H9 (cell line): ENCODE results near the gene FOXP4. TPM values are rescaled to one million over a fixed set of nuclear protein-coding genes. Genes with fewer than 3 reads are reported as not detected.

Experiments used
- DNase-seq: peaks from one replicate; pipeline ENCODE4 v3.0.0-alpha.2; 2017
- H2AFZ ChIP-seq: one replicate; pipeline ENCODE4 v1.6.1; 2013; ENCODE audit warnings: mild to moderate bottlenecking, low read length, control low read depth, moderate library complexity
- H2AK5ac ChIP-seq: 2 replicates; pipeline ENCODE4 v1.6.1; 2013; ENCODE audit warnings: low read length, control low read depth, mixed read lengths; ENCODE audit not compliant: insufficient read length
- H2BK120ac ChIP-seq: one replicate; pipeline ENCODE4 v1.6.1; 2013; ENCODE audit warnings: low read depth, mild to moderate bottlenecking, low read length, control low read depth, inconsistent platforms; ENCODE audit not compliant: poor library complexity, severe bottlenecking
- H2BK12ac ChIP-seq: 2 replicates; pipeline ENCODE4 v1.6.1; 2013; ENCODE audit warnings: low read length, control low read depth, mixed read lengths, low read depth; ENCODE audit not compliant: insufficient read length
- H2BK15ac ChIP-seq: 2 replicates; pipeline ENCODE4 v1.6.1; 2013; ENCODE audit warnings: low read depth, low read length, control low read depth
- H2BK20ac ChIP-seq: one replicate; pipeline ENCODE4 v1.6.1; 2013; ENCODE audit warnings: low read depth, mild to moderate bottlenecking, low read length, control low read depth, inconsistent platforms; ENCODE audit not compliant: poor library complexity, severe bottlenecking
- H2BK5ac ChIP-seq: 2 replicates; pipeline ENCODE4 v1.6.1; 2013; ENCODE audit warnings: low read length, control low read depth, mixed read lengths; ENCODE audit not compliant: insufficient read length
- H3K14ac ChIP-seq: 2 replicates; pipeline ENCODE4 v1.6.1; 2013; ENCODE audit warnings: low read length, control low read depth; ENCODE audit not compliant: insufficient read depth
- H3K18ac ChIP-seq: 2 replicates; pipeline ENCODE4 v1.6.1; 2013; ENCODE audit warnings: low read depth, mild to moderate bottlenecking, mixed read lengths, low read length, control low read depth; ENCODE audit not compliant: insufficient read length
- H3K23ac ChIP-seq: 2 replicates; pipeline ENCODE4 v1.6.1; 2013; ENCODE audit warnings: low read length, control low read depth, mixed read lengths, low read depth; ENCODE audit not compliant: insufficient read length
- H3K23me2 ChIP-seq: 2 replicates; pipeline ENCODE4 v1.6.1; 2013; ENCODE audit warnings: low read depth, mild to moderate bottlenecking, mixed read lengths, low read length, control low read depth; ENCODE audit not compliant: insufficient read length, poor library complexity, severe bottlenecking
- H3K27ac ChIP-seq: 2 replicates; pipeline ENCODE4 v1.5.1; 2013; ENCODE audit warnings: low read length, control low read depth, mixed read lengths, low read depth; ENCODE audit not compliant: insufficient read length
- H3K27me3 ChIP-seq: 2 replicates; pipeline ENCODE4 v1.6.1; 2013; ENCODE audit warnings: low read length, control low read depth, inconsistent platforms; ENCODE audit not compliant: insufficient read depth
- H3K4ac ChIP-seq: 2 replicates; pipeline ENCODE4 v1.6.1; 2013; ENCODE audit warnings: low read depth, mild to moderate bottlenecking, control low read depth, inconsistent platforms, low read length, moderate library complexity
- H3K4me1 ChIP-seq: 2 replicates; pipeline ENCODE4 v1.6.1; 2013; ENCODE audit warnings: low read length, control low read depth, inconsistent platforms; ENCODE audit not compliant: insufficient read depth
- H3K4me2 ChIP-seq: 2 replicates; pipeline ENCODE4 v1.6.1; 2013; ENCODE audit warnings: low read length, control low read depth, mixed read lengths; ENCODE audit not compliant: insufficient read length, insufficient read depth
- H3K56ac ChIP-seq: 2 replicates; pipeline ENCODE4 v1.6.1; 2013; ENCODE audit warnings: low read depth, mild to moderate bottlenecking, mixed read lengths, low read length, control low read depth; ENCODE audit not compliant: insufficient read length
- H3K79me1 ChIP-seq: 2 replicates; pipeline ENCODE4 v1.6.1; 2013; ENCODE audit warnings: low read depth, mild to moderate bottlenecking, moderate library complexity, low read length, control low read depth, inconsistent platforms; ENCODE audit not compliant: insufficient read depth, poor library complexity, severe bottlenecking
- H3K79me2 ChIP-seq: 2 replicates; pipeline ENCODE4 v1.6.1; 2013; ENCODE audit warnings: low read length, control low read depth, inconsistent platforms; ENCODE audit not compliant: insufficient read depth
- H3K9ac ChIP-seq: 2 replicates; pipeline ENCODE4 v1.6.1; 2013; ENCODE audit warnings: low read length, control low read depth, mixed read lengths; ENCODE audit not compliant: insufficient read length; ENCODE audit errors: extremely low read depth
- H3K9me3 ChIP-seq: one replicate; pipeline ENCODE4 v1.6.1; 2013; ENCODE audit warnings: low read depth, low read length, inconsistent platforms; ENCODE audit not compliant: control insufficient read depth
- H3T11ph ChIP-seq: one replicate; pipeline ENCODE4 v1.6.1; 2013; ENCODE audit warnings: mild to moderate bottlenecking, low read length, control low read depth, inconsistent platforms
- H4K20me1 ChIP-seq: one replicate; pipeline ENCODE4 v1.6.1; 2013; ENCODE audit not compliant: control insufficient read depth, insufficient read length, insufficient read depth
- H4K5ac ChIP-seq: 2 replicates; pipeline ENCODE4 v1.6.1; 2013; ENCODE audit warnings: low read depth, mild to moderate bottlenecking, mixed read lengths, low read length, control low read depth; ENCODE audit not compliant: insufficient read length
- H4K8ac ChIP-seq: replicated peaks from 2 replicates; pipeline ENCODE4 v1.6.1; 2013; ENCODE audit warnings: low read length, control low read depth, mixed read lengths, low read depth; ENCODE audit not compliant: insufficient read length
- H4K91ac ChIP-seq: 2 replicates; pipeline ENCODE4 v1.6.1; 2013; ENCODE audit warnings: low read depth, mild to moderate bottlenecking, moderate library complexity, mixed read lengths, low read length, control low read depth; ENCODE audit not compliant: insufficient read length
- H3K27ac Mint-ChIP-seq, 3 experiments: 2 replicates in 2 of 3; 3 replicates in 1 of 3; pipeline ENCODE4 v1.8.0; 2020 to 2021; ENCODE audit warnings: mixed read lengths in 3 of 3, mild to moderate bottlenecking in 1 of 3, moderate library complexity in 1 of 3
- H3K27me3 Mint-ChIP-seq: 2 replicates; pipeline ENCODE4 v1.8.0; 2021; ENCODE audit warnings: low read depth, mild to moderate bottlenecking, moderate library complexity, mixed read lengths
- H3K36me3 Mint-ChIP-seq, 3 experiments: 2 replicates in 2 of 3; 3 replicates in 1 of 3; pipeline ENCODE4 v1.8.0; 2020 to 2021; ENCODE audit warnings: low read depth in 3 of 3, mixed read lengths in 3 of 3; ENCODE audit not compliant: insufficient read depth in 1 of 3
- H3K4me1 Mint-ChIP-seq, 2 experiments: 2 replicates each; pipeline ENCODE4 v1.8.0; 2020; ENCODE audit warnings: mixed read lengths in 2 of 2
- H3K4me3 Mint-ChIP-seq, 2 experiments: 2 replicates in 1 of 2; 3 replicates in 1 of 2; pipeline ENCODE4 v1.8.0; 2020 to 2021; ENCODE audit warnings: mild to moderate bottlenecking in 2 of 2, mixed read lengths in 2 of 2, moderate library complexity in 1 of 2
- H3K9me3 Mint-ChIP-seq, 2 experiments: 2 replicates in 1 of 2; 3 replicates in 1 of 2; pipeline ENCODE4 v1.8.0; 2020; ENCODE audit warnings: mild to moderate bottlenecking in 2 of 2, mixed read lengths in 2 of 2, moderate library complexity in 1 of 2
- WGBS: extraction: QIAGEN DNeasy Blood & Tissue Kit; methylation state at CpG from one replicate; pipeline ENCODE4 v1.1.7; 2013; ENCODE audit warnings: missing lambda C conversion rate, low lambda C conversion rate, mixed read lengths; ENCODE audit not compliant: insufficient read length; ENCODE audit errors: extremely low coverage; 5-methylcytosine and 5-hydroxymethylcytosine counted together
- total RNA-seq: library from RNA; stranded (reverse); gene quantifications from 2 replicates; pipeline ENCODE4 v1.2.1, GENCODE V29; 2021
- TF ChIP-seq, protein P1 (sequence below): fragments of 200-600 bp; sonication (generic); conservative IDR thresholded peaks from 3 replicates; pipeline ENCODE4 v1.8.0; 2021; ENCODE audit warnings: antibody characterized with exemption, mild to moderate bottlenecking

The FOXP4 gene
- total RNA-seq, 1 experiment from 2014 or later: 18.2 TPM

DNA sequence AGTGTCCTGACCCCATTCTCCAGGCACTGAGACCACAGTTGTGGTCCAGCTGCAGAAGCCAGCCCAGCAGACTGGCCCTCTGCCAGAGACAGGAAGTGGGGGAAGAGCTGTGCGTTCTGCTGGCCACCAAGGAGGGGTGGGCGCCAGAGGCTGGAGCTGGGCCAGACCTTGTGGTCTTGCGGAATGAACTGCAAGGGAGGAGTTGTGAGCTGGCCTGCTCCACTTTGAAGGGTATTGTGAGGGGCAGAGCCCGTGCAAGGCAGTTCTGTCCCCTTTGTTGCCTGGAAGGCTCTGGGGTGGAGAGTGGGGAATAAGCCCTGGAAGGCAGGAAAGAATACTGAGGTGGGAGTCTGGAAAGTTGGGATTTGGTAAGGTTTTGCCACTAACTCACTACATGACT lies 88.5 kb downstream of the FOXP4 start:
- DNase-seq: peak; percentile 57
- H4K20me1 ChIP-seq: no peaks in the 10 kb centered on the region
- no peak overlapping the region; a peak in 1 of 7 replicates for H3K27ac Mint-ChIP-seq

More for the DNA sequence above, 88.5 kb downstream of the FOXP4 start:
- no peak overlapping the region for H3K14ac ChIP-seq
- no peak overlapping the region for H2BK120ac ChIP-seq
- Mint-ChIP-seq H3K4me3 (no peak overlapping the region), H3K27me3 (peaks cover 60% of the 10 kb centered on the region), H3K9me3 (no peaks in the 10 kb centered on the region; a peak in 1 of 5 replicates), H3K4me1 (peaks cover 24 to 25% of the 10 kb centered on the region in 2 experiments), H3K36me3 (no peaks in the 10 kb centered on the region; a peak in 2 of 7 replicates)
- H2BK20ac ChIP-seq: no peak overlapping the region
- no peak overlapping the region for H2BK12ac ChIP-seq
- no peak overlapping the region for H3K9ac ChIP-seq
- H3K18ac ChIP-seq: no peak overlapping the region
- no peak overlapping the region for H3K4me2 ChIP-seq
- peaks cover 2% of the 10 kb centered on the region; the same call in 1 of the 2 replicates for H3K4me1 ChIP-seq
- H2AFZ ChIP-seq: no peak overlapping the region
- TF ChIP-seq, protein P1, sequence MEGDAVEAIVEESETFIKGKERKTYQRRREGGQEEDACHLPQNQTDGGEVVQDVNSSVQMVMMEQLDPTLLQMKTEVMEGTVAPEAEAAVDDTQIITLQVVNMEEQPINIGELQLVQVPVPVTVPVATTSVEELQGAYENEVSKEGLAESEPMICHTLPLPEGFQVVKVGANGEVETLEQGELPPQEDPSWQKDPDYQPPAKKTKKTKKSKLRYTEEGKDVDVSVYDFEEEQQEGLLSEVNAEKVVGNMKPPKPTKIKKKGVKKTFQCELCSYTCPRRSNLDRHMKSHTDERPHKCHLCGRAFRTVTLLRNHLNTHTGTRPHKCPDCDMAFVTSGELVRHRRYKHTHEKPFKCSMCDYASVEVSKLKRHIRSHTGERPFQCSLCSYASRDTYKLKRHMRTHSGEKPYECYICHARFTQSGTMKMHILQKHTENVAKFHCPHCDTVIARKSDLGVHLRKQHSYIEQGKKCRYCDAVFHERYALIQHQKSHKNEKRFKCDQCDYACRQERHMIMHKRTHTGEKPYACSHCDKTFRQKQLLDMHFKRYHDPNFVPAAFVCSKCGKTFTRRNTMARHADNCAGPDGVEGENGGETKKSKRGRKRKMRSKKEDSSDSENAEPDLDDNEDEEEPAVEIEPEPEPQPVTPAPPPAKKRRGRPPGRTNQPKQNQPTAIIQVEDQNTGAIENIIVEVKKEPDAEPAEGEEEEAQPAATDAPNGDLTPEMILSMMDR: no peak
- H3K23me2 ChIP-seq: peaks cover 18% of the 10 kb centered on the region
- no peak overlapping the region for H2BK5ac ChIP-seq
- H3K4ac ChIP-seq: no peak overlapping the region
- H4K5ac ChIP-seq: no peak overlapping the region
- no peaks in the 10 kb centered on the region for H3K9me3 ChIP-seq
- no peak overlapping the region for H4K8ac ChIP-seq
- H3K27me3 ChIP-seq: peaks cover 3% of the 10 kb centered on the region; the same call in 1 of the 2 replicates
- H4K91ac ChIP-seq: no peak overlapping the region
- H2BK15ac ChIP-seq: no peak overlapping the region
- H3T11ph ChIP-seq: no peak overlapping the region
- H3K56ac ChIP-seq: no peak overlapping the region
- H3K79me1 ChIP-seq: no peaks in the 10 kb centered on the region
- H3K23ac ChIP-seq: no peak overlapping the region
- no peak overlapping the region for H3K27ac ChIP-seq
- no peak overlapping the region for H2AK5ac ChIP-seq
- no peaks in the 10 kb centered on the region for H3K79me2 ChIP-seq
- no CpG with 5 or more reads among the region's 4 CpGs for WGBS
